Prostate gland (tissue), 2 donors: Measurements from ENCODE around the gene SPAG6.

Experiments used
- CTCF ChIP-seq, 4 experiments: fragments of 200-600 bp in 2 of 4; fragments of 450-650 bp in 2 of 4; sonication (generic) in 2 of 4; IDR thresholded peaks; 1 replicate in 3 of 4; 2 replicates in 1 of 4; pipeline ENCODE4 v1.5.1; 2016 to 2019; ENCODE audit warnings: antibody characterized with exemption in 4 of 4, mild to moderate bottlenecking in 2 of 4, moderate library complexity in 2 of 4
- POLR2A ChIP-seq: fragments of 450-650 bp; IDR thresholded peaks from one replicate; pipeline ENCODE4 v1.6.1; 2016; ENCODE audit warnings: antibody characterized with exemption, mild to moderate bottlenecking

GRCh38 chr10:22323538-22324305 is 21.6 kb upstream of the SPAG6 start:
- TF ChIP-seq CTCF (IDR thresholded peaks at IDR 0.05) (no peak), POLR2A (no peak)
